NCI-H1417 treated with DMSO at 0.1 percent for 48 hours (cell line): ENCODE measurements around the gene GPR176.
"Not testable (repeated sequence)": the region's sequence is repeated elsewhere in the genome, so short reads cannot be mapped to it uniquely, and the experiment has no call there.

Source experiments
- DNase-seq: peaks from one replicate; lab custom pipeline; 2025; lab: John Stamatoyannopoulos, UW

GPR176 gene

DNA sequence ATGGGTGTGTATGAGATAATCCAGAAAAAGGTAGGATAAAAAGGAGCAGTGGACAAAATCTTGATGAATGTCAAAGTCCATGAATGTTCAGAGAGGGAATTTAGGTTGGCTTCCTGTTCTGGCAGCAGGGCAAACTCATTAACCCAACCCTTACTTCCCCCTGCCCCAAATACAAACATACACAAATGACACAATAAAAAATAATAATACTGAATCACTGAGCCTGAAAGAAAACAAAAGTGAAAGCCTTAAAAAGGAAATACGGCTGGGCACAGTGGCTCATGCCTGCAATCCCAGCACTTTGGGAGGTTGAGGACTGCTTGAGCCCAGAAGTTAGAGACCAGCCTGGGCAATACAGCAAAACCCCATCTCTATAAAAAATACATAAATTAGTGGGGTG lies 62.9 kb downstream of the GPR176 start:
- no peak for DNase-seq

DNA sequence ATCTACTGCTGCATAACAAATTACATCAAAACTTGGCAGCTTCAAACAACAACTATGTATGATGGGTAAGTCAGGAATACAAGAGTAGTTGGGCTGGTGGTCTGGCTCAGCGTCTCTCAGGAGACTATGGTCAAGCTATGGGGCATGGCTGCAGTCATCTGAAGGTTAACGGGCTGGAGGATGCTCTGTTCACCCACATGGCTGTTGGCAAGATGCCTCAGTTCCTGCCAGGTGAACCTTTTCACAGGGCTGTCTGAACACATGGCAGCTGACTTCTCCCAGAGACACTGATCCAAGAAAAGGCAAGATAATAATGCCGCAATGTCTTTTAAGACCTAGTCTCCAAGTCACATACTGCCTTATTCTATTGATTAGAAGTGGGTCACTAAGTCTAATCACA lies 63.7 kb downstream of the GPR176 start:
- DNase-seq = no peak

DNA sequence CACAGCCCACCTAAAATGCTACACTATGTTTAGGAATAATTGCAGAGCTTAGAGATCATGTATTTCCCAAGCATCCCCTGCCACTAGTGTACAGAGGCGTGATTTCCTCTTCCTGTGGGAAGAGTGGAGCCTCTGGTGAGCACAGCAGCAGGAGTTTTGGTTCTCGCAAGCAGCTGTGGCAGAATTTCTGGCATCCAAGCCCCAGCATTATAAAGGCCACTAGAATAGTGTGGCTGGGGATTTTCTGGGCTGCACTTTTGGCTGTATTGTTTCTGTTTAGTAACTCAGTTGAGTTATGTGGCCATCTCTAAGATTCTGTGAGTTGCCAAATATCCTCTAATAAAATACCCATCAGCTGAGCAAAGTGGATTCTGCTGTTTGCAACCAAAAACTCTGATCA lies 64.7 kb downstream of the GPR176 start:
- DNase-seq = no peak

DNA sequence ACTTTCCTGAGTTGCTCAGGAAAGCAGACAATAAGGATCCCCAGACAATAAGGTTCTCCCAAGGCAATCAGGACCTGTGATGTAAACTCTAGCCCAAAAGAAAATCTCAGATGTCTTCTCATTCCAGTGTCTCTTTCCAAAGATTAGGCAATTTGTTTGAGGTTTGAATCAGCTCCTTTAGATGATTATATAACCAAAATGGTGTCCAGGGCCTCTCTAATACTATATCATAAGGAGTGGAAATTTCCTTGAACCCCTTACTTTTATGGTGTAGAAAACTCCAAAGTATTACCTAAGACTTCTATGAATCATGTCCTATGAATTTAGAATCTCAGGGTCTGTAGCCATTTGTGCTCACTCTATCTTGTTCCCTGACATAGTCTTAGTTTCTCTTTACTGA lies 65.9 kb downstream of the GPR176 start:
- no peak for DNase-seq

DNA sequence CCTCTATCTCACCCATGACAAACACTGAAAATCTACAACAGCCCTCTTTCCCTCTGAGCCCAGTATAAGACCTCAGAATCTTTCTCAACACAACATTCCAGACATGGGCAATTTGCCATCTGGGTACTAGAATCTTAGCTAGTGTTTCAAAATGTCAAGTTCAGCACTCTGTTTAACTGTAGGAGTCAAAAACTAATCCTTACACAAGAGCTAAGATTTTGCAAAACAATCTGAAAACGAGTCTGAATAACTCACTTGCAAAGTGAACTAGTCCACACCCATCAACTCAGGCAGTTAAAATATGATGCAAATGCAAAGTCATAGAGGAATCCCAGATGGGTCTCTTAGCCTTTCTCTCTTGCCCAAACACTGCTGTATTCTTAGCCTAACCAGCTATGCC lies 67.8 kb downstream of the GPR176 start:
- no peak for DNase-seq

DNA sequence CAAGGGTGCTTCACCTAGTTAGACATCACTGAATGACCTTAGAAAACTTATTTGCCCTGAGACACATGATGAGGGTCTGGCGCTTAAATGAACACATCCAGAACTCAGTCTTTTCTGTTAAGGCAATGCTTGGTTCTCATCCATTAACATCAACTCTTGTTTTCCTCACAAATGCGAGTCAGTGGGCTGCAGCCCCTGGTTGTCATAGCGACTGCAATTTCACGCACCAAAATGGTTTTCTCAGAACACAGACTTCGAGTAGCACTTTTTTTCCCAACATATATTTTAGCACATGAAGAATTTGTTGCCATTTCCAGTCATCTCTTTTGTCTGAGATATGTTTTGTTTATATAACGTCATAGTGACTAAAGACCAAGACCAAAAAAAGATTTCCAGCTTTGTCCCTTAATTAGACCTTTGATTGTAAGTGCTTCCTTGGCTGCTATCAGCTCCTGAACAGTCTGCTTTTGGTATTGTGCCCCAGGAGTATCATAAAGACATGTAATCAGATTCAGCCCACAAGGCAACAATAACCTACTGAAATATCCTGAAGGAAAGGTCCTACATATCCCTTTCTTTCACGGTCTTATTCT lies 68.5 kb downstream of the GPR176 start:
- DNase-seq = no peak

DNA sequence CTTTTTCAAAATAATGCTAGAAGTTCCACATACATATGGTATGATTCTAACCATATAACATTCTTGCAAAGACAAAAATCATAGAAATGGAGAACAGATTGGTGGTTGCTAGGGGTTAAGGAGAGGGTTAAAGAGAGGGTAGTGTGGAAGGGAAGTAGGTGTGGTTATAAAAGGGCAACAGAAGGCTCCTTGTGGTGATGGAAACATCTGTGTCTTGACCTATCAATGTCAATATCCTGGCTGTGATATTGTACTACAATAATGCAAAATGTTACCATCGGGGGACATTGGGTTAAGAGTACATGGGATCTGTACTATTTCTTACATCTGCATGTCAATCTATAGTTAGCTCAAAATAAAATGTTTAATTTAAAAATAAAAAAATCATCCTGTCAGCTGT lies 69.6 kb downstream of the GPR176 start:
- no peak for DNase-seq

DNA sequence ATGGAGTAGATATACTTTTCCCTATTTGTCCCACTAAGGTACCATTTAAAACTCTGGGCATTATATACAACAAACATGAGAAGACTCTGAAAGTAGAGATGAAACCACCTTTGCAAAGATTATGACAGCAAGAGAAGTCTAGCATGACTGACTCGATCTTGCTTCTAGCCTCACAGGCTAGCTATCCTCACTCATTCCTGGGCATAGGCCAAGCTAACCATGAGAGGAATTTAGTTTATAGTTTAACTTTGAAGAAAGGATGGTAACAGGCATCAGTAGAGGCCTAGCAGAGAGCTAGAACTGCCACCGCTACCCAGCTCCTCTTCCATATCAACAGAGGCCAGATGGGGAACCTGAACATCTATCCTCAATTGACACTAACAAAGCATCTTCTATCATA lies 74.0 kb downstream of the GPR176 start:
- DNase-seq = no peak

DNA sequence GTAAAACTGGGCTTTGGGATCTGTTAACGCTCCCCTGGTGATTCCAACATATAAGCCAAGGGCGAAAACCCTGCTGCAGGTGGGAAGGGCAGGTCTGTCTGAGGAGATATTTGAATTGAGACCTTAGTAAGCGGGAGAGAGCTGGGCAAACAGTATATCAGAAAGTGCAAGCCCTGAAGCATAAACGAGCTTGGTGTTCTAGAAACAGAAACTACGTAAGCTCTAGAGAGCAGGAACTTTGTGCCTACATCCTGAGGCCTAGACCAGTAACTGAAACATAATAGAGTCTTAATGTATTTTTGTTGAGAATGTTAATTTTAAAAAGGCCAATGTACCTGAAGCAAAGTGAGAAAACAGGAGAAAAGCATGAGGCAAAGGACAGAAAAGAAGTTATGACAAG lies 74.5 kb downstream of the GPR176 start:
- no peak for DNase-seq

DNA sequence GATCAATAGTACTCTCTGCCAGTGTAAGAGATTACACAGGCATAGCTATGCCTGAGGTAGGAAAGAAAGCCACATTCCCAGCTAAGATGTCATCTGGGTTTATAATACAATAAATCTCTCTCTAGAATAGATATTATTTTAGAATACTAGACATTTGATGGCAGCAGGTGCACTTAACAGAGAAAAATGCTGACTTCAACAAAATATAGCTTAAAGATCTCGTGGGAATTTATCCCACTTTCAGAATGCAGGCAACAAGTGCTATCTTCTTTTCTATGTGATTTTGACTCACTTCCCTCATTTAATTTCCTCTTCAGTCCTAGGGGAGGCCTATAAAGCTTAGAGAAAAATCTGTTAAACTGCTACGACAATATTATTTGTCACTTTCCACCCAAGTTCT lies 76.5 kb downstream of the GPR176 start:
- DNase-seq = no peak

DNA sequence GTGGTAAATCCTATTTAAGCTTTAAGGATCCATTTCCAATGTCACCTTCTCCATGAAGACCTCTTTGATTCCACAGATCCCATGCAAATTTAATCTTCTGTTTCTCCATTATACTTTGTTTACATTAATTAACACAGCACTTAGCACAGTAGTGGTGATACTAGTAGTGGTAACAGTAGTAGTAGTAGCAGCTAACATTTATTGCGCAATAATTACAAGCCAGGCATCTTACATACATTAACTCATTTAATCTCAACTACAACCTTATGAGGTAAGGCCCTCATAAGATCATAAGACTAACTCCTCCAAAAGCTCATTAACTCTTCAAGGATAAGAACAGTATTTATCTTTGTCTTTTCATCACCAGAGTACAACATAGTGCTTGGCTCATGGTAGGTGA lies 82.6 kb downstream of the GPR176 start:
- DNase-seq = no peak

DNA sequence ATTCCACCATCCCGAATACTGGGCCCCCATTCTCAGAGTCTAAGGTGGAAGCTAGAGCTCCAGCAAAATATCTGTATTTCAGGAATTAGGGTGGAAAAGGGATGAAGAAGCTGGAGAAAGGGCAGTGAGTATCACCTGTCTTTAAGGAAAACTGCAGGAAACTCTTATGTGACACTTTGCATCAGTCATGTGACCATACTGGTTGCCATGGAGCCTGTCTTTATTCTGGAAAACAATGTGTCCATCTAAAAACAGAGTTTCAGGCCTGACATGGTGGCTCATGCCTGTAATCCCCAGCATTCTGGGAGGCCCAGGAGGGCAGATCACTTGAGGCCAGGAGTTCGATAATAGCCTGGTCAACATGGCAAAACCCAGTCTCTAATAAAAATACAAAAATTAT lies 84.5 kb downstream of the GPR176 start:
- no peak for DNase-seq

DNA sequence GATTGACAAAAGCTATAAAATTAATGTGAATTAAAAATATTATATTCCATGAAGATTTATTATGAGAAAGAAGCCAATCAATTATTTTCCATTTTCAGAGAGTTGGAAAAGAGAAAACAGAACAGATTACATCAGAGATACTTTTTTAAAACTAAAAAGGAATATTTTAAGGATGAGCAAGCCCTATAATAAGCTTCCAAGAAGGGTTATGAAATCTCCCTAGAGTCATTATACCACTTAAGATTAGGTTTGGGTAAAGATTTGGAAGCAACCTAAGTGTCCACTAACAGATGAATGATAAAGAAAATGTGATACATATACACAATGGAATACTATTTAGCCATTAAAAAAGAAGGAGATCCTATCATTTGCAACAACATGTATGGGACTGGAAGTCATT lies 85.8 kb downstream of the GPR176 start:
- no peak for DNase-seq

DNA sequence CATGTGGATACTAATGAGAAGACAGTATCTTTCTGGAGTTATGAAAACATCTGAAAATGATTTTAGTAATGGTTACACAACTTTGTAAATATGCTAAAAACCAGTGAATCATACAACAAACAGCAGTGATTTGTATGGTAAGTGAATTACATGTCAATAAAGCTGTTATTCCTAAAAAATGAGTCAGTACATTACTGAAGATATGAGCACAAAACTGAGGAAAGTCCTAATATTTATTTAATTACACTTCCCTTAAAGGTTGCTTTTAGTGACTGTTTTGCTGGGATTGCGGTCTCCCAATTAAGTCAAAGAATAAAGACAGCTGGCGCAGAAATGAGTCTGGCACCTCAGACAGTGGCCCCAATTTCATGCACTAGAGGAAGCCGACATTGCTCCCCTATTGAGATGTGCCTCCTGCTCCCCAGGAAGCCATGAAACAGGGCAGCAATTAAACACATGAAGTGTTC lies 86.5 kb downstream of the GPR176 start:
- DNase-seq = peak; percentile 69

DNA sequence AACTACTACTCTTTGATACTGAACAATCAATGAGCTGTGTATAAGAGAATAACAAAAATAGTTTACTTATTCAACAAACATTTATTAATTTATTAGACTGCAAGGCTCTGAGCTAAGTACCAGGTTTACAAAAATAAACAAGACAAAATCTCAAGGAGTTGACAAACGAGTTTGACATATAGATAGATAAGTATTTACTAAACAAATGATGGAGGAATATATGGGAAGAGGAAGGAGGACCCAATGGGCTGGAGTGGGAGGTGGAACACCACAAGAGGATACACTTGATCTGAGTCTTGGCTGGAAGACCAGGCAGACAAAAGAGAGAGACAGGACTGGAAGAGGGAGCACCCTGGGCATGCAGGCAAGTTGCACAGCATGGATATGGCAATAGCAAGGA lies 89.9 kb downstream of the GPR176 start:
- DNase-seq = no peak

DNA sequence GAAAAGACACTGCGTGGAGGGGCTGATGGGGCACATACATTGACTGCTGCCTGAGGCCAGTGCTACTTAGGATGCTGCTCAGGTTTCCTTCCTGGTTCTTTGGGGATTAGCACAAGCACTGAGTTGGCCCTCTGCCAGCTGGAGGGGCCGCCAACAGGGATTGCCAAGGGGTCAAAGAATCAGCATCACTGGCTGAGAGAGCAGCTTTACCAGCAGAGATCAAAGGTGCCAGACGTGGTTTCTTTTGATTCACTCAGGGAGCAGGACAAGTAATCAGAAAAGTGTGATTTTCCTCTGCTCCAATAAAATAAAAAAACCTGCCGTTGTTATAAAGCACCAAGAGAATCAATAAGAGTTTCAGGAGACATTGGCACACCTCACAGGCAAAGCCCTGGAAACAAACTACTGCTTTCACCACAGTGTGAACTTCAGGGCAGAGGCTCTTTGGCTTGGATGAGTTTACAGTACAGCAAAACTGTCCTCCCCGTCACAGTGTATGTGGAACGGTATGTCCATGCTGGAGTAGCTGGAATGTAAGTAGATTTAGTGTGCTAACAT lies 91.6 kb downstream of the GPR176 start:
- DNase-seq = no peak

DNA sequence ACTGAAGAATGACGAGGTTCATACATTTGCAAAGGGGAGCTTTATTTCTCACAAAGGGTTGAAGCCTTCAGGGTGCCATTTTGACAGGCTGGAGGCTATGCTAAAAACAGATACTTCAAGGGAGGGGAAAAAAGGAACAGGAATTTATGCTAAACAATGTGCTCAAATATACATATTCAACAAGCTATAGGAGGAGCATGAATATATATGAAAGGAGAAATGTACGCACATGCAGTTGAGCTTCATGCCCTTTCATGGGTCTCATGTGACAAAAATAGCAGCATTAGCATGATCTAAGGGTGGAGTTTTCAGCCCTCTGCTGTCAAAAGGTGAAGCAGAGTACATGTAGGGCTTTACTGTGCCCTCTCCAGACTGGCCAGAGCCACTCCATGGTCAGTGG lies 93.1 kb downstream of the GPR176 start:
- no peak for DNase-seq

DNA sequence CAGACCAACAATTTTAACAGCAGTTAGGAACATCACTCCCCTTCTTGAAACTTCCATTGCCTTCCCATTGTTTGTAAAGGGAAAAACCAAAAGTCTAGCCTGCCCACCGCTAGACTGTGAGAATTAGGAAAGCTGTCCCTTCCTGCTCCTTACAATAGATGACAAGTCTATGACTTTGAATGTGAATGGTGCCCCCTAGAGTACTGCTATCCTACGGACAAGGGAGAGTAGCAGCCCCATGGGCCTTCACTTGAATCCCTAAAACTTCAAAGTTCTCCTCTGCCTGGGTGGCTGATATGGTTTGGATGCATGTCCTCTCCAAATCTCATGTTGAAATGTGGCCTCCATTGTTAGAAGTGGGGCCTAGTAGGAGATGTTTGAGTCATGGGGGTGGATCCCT lies 96.4 kb downstream of the GPR176 start:
- DNase-seq = no peak

DNA sequence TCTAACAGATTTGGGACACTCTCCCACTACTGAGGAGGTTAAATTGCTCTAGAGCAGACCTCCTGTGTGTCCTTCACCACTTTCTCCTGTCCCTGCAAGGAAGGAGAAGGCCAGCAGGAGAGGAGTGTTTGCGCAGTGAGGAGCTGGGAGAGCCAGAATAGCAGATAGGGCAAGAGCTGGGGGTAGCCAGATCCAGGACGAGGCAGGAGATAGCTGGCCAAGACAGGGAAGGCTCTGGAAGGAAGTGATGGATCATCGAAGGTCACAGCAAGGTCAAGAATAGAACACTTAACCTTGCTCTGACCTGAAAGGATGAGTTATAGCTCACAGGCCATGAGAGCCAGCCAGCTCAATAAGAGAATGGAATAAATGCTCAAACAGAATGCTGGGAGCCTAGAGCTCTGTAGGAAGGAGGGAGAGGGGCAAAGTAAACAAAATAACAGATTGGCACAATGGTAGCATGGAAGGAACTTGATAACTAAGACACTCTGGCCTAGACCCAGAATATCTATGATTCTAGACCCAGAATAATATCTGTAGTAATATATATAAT lies 99.9 kb downstream of the GPR176 start:
- no peak for DNase-seq

DNA sequence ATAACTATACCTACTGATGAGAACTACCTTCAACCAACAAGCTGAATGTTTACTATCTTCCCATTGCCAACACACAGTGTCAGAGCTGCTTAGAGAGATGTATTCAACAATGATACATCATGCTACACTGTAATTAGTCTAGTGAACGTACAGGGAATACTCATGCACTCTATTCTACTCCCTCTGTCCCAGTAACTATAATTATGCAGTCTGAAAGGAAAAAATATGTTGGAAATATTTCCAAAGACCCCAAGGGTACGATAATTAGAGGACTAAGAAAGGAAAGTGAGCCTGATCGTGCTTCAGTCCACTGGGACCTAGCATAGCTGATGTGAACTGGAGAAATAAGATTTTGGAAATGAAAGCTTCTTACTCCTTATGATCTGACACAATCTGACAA lies 100.5 kb downstream of the GPR176 start:
- DNase-seq = no peak

DNA sequence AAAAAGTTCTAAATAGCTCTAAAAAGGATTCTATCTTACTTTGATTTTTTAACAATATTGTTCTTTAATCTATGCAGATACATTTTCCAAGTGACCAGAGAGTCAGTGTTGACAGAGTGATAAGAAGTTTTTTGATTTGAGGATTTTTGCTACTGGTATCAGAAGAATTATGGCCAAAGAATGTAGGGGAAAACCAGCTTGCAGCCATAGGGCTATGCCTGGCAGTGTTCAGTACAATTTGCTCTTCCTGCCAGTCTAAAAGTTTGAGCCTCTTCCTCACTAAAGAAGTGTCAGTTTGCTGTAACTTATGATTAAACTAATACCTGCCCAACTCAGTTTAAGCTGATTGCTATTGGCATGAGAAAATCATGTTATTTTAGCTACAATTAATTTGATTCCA lies 102.2 kb downstream of the GPR176 start:
- DNase-seq = no peak

DNA sequence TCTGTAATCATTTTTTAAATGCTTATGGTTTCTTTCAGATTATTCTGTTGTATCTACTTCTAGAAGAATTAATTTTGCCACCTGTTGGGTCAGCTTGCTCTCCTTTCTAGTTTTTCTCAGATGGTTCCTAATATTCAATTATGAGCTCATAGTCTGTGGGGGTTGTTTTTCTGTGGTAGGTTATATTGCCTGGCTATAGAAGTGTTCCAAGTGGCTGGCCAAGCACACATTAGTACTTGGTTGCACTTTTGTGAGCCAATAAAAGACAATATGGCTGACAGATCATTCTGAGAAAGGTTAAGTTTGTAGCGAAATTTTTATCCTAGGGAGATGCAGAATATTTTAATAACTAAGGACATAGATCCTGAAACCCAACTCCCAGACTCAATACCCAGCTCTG lies 105.6 kb downstream of the GPR176 start:
- DNase-seq = no peak

DNA sequence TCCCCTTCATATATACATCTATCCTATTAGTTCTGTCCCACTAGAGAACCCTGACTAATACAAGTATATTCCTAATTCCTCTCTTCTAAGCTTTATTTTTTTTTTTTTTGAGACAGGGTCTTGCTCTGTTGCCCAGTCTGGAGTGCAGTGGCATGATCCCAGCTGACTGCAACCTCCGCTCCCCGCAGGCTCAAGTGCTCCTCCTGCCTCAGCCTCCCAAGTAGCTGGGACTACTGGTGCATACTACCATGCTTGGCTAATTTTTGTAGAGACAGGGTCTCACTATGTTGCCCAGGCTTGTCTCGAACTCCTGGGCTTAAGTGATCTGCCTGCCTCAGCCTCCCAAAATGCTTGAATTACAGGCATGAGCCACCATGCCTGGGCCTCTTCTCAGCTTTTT lies 107.4 kb downstream of the GPR176 start:
- DNase-seq = not testable (repeated sequence)

DNA sequence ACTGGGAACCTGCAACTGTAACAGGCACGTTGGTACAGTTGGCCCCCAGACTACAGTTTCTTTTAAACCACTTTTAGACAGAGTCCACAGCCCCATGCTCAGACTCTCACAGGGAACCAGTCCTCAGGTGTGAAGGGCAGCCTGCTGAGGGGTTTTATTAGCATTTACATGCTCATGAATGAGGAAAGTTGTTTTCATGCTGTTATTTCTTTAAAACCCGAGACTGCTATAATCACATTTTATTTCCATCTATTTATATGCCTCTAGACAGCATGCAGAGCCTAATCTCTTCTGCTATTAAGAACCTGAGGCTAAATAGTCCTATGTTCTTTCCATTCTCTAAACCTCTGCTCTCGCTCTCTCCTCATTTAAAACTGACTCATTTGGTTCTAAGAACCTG lies 111.2 kb downstream of the GPR176 start:
- no peak for DNase-seq
